A549 (cell line): ENCODE data around the gene AGRN.

Experiments used
- CTCF ChIP-seq: fragments of >200 bp; sonication (Bioruptor Twin); formaldehyde crosslinking; IDR thresholded peaks from 3 replicates; pipeline ENCODE4 v1.5.1; 2016
- PHF8 ChIP-seq: fragments of 200-600 bp; sonication (generic); IDR thresholded peaks from 2 replicates; pipeline ENCODE4 v1.6.1; 2016; ENCODE audit warnings: low read depth, mild to moderate bottlenecking, antibody characterized with exemption, moderate library complexity, borderline replicate concordance
- POLR2A ChIP-seq: IDR thresholded peaks from 2 replicates; pipeline ENCODE4 v1.6.1; 2012; ENCODE audit warnings: mild to moderate bottlenecking, low read length
- SMC3 ChIP-seq: fragments of >200 bp; sonication (Bioruptor Twin); formaldehyde crosslinking; IDR thresholded peaks from 3 replicates; pipeline ENCODE4 v1.6.1; 2018; ENCODE audit warnings: inconsistent platforms

GRCh38 chr1:1004780-1005697, 14.9 kb upstream of the AGRN start:
- TF ChIP-seq POLR2A (no peak), PHF8 (no peak), SMC3 (no peak), CTCF (no peak)
